SKM-1 (cell line): ENCODE measurements around the gene UAP1.

Source experiments
- DNase-seq: peaks from one replicate; lab custom pipeline; 2025; ENCODE audit not compliant: unreplicated experiment; lab: John Stamatoyannopoulos, UW

UAP1 gene

DNA sequence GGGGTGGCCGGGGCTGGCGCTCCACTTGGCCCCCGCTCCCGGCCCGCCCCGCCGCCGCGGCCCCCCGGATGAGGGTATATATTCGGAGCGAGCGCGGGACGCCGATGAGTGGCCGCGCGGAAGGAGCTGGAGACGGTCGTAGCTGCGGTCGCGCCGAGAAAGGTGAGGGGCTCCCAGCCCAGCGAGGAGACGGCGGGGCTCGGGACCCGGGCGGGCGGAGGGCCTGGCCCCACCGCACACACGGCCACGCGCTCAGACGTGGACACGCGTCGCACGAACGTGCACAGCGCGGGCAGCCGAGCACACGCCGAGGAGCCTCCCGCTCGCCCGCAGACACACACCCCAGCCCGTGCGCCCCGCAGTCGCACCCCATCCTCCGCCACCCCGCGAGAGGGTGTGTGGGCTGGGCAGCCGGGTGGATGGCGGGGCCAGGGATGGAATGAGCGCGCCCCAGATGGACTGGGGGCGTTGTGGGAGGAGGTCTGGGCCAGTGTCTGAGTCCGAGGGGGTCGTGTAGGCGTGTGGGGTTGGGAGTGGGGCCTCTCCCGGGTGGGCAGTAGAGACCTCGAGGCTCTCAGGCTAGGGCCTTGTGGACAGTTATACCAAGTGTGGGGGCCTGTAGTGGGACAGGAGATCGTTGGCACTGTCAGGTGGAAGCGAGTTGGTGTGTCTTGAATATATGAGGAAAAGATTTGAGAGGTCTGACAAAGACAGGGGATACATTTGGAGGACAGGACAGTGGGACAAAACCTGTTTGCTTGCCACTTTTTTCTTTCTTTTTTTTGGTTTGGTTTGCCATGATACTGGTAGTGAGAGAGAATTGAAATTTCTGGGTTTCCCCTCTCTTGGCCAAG, at the start of gene UAP1:
Gene UAP1, plus strand, starts transcription at position 107 of the 854 bp plus-strand sequence. CDS start 4,347 bp downstream, outside the sequence.
- DNase-seq = no peak

DNA sequence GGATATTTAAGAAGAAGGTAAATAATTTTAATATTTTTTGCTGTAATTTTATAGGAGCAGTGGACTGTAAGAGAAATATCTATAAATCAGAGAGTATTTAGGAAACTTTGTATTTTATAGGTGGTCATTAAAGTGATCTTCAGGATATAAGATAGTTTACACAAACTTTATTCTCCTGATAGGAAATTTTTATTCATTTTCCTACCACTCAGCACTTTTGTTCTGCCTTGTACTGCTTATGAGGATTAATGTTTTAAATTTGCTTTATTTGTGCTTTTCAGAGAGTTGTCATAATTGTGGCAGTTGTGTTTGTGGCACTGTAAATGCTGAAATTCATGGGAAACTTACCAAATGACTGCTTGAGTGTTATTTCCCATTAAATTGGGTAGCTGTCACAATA, 34.2 kb upstream of the UAP1 start:
- DNase-seq = no peak

DNA sequence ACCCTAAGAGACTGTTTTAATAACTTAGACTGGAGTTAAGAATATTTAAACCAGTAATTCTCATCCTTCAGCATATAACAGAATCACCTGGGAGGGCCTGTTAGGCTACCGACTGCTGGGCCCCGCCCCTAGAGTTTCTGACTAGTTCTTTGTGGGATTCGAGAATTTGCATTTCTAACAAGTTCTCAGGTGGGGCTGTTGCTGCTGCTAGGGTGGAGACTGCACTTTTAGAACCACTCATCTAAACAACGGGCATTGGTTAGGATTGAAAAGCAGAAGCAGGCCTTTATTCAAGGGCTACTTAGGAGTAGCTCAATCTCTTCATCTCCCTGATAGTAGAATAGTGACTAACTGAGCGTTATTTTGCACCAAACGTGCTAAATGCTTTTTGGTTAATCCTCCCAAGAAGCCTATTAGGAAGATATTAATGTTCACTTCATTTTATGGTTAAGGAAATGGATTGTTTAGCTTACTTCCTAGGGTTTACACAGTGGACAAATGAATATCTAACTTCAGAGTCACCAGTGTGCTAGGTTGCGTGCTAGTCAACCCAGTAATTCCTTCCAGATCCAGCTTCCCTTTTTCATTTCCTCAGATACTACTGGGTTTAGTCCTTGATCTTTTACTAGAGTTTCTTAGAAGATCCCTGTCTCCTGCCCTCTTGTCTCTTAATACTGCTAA, 31.1 kb upstream of the UAP1 start:
- DNase-seq = peak; percentile 26

DNA sequence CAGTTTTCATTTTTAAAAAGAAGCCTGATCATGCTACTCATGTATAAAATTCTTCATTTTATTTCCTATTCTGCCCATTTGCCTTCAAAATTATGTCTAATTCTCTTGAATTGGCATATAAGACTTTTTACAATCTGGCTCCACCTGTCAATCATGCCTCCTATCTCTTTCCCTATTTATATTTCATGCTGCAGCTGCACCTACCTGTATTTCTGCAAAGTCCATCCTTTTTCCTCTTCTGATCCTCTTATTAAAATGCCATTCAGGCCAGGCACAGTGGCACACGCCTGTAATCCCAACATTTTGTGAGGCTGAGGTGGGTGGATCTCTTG, 30.6 kb upstream of the UAP1 start:
- DNase-seq = no peak

DNA sequence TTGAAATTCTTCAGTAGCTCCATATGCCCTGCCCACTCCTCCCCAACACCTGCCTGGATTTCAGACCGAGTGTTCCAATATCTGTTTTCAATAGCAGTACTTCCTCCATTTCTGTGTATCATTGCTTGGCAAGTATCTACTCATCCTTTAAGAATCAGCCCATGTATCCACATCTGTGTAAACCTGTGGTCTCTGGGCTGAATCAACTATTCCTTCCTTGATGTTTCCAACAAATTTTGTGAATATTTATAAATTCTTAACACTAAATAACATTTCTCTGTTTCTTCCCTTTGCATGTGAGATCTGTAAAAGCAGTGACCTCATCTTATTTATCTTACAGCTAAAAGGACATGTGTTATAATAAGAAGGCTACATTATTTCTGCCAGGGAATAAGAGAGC, 26.0 kb upstream of the UAP1 start:
- DNase-seq = no peak

DNA sequence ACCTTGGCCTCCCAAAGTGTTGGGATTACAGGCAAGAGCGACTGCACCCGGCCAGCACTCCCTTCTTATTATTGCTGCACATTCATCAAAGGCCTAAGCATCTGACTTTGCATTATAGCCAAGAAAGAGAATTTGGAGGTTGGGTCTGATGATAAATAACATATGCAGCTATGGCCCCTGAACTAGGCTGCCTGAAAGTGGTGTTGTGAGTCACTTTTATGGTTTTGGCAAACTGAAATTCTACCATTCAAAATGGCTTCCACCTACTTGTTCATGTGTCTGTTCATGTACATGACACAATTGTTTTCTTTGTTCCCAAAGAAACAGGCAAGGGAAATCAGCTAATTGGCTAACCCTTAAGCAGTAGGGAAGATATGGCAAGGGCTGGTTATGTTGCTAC, 25.0 kb upstream of the UAP1 start:
- no peak for DNase-seq

DNA sequence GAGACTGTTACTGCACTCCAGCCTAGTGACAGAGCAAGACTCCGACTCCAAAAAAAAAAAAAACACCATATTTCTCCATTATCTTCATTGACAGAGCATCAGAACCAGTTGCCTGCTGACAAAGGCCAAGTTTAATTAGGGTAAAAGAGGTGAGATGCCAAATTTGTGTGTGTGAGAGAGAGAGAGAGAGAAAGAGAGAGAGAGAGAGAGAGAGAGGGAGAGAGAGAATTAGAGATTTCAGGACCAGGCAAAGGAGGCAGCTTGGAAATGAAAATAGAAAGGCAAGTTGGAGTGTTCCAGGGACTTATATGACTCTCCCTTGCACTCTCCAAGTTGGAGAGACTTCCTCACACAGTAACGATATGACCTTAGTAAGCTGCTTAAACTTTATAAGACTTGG, 24.3 kb upstream of the UAP1 start:
- DNase-seq = no peak

DNA sequence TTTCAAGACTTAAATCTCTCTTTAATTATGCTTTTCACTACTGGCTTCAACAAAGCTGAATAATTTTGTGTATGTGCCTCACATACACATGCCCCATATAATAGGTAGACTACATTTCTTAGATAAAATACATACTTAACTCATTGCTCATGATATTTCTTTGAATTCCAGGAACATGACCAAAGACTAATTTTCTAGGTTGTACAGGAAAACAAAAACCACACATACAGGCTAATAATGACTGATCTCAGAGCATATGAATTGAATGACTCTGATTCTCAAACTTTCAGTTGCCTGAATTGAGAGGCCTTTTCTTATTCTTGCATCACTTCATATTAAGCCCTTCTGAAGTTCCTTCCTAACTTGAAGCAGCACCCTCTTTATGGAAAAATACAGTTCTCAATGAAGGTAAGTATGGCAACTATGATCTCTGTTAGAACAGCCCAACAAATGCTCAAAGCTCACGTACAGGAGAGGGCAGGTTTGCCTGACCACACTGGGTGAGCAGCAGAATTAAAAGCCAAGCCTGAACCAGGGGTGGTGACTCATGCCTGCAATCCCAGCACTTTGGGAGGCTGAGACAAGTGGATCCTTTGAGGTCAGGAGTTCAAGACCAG, 22.6 kb upstream of the UAP1 start:
- no peak for DNase-seq

DNA sequence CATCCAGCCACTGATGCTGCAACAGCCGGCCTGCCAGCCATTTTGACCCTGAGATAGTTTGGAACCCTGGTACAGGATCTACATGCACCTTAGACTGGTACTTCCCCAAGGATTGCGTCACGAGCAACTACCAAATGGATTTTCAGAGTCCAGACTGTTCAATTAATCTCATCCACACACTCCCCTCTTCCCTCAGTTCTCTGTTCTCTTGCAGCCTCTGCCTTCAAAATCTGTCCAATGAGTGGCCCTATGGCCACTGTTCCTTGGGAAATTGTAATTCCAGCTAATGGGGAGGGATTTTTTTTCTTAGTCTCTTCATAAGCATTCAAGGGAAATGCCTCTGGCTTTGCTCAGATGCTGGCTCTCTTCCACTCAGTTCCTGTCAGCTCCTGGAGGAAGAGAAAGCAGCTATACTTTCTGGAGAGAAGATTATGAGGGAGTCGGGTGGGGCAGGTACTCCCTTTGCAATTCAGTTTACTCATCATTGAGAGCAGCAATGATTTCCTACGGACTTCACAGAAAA, 19.8 kb upstream of the UAP1 start:
- no peak for DNase-seq

DNA sequence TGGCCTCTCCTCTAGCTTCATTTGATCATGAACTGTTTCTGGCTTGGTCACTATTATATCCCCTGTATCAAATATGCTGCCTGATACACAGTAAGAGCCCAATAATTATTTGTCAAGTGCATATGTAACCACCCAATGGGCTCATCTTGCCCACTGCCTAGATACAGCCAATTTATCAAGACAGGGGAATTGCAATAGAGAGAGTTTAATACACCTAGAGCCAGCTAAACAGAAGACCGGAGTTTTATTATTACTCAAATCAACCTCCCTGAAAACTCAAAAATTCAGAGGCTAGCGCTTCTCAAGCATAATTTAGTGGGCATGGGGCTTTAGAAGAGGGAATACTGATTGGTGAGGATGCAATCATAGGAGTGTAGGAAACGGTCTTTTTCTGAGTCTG, 18.3 kb upstream of the UAP1 start:
- DNase-seq = no peak

DNA sequence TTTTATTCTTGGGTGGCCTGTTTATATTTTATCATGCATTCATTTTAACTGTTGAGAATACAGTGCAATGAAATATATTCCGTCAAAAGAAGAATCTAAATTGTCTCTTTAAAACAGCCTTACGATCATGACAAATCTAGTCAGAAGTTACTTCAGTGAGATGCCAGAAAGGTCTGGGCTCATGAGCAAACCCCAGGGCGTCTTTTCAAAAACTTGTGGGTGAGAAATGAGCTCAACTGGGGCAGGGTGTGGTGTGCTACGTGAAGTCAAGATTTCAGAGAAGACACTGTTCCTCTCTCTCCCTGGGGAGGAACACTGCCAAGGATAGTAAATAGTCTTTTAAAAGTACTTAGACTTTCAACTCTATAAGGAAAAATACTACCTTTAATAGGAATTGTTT, 13.4 kb upstream of the UAP1 start:
- DNase-seq = no peak

DNA sequence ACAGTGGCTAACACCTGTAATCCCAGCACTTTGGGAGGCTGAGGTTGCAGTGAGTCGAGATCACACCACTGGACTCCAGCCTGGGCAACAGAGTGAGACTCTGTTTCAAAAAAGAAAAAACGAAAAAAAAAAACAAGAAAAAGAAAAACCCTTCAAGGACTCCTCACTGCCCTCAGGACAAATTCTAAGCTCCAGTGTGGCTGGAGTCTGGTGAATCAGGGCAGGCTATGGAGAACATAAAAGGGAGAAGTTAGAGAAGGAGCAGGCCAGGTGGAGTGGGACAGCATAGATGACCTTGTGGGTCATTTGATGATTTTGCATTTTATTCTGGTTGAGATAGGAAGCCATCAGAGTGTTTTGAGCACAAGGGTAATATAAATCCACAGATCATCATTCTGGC, 12.5 kb upstream of the UAP1 start:
- DNase-seq = no peak

DNA sequence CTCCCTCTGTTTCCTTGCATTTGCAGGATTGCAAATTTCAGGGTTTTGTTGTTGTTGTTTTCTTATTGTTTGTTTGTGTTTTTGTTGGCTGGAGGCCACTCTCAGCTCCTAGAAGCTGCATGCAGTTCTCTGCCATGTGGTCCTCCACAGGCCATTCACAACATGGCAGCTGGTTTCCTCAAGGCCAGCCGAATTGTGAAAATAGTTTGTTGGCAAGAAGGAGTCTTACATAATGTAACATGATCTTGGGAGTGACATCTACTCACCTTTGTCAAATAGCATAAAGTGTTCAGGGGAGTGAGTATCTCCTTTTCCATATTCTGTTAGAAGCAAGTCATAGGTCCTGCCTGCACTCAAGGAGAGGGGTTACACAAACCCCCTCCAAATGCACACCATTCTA, 10.6 kb upstream of the UAP1 start:
- no peak for DNase-seq

DNA sequence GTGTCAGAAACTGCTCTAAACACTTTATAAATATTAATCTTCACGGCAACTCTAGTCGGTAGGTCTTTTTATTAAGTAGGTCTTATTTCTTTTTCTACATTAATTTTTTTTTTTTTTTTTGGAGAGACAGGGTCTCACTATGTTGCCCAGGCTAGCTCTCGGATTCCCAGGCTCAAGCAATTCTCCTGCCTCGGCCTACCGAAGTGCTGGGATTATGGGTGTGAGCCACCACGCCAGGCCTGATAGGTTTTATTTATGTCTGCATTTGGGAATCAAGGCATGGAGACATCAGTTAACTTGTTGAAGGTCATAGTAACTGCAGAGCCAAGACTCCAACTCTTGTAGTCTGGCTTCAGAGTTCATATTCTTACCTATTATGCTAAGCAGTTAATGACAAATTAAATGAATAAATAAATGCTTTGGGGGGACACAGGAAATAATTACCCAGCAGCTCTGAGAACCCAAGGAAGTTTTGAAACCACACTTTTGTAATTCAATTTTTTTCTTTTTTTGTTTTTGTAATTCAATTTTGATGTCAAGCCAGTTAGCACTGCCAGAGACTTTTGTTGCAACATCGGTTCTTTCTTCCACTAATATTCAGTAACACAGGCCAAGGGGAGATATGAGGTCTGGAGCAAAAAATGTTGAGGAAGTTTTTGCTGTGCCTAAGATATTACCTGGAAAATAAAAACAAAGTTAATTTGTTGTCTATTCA, 9.4 kb upstream of the UAP1 start:
- no peak for DNase-seq

DNA sequence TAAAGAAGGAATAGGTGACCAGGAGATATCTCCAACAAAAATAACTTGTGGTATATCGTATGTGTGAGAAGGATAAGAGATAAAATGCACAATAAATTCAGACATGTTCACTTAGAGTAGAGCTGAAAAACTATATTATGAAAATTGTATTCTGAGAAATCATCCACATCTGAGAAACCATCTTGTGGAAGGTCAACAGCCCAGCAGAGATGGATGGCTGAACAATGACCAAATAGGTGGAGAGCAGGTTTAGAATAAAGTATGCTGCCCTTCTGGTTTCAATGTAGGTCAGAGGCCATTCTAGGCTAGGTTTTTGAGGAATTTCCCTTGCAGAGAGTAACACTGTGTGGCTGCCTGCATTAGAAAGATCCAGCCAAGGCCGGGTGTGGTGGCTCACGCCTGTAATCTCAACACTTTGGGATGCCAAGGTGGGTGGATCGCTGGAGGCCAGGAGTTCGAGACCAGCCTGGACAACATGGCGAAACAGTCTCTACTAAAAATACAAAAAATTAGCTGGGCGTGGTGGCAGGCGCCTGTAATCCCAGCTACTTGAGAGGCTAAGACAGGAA, 8.8 kb upstream of the UAP1 start:
- no peak for DNase-seq

DNA sequence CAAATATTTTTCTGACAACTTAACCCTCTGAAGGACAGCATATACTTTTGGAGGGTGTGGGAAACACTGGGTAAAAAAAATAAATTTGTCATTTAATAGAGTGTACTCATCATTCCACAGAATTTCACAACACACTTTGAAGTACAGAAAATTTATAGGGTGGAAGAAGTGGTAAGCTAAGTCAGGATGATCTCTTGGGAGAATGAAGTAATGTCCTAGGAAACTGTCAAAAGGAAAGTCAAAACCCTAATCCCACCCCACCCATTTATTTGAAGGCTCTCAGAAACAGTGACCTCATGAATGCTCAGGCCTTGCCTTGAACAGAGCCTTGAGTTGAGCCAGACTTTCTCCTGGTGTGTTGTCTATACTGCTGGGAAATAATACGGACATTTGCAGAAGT, 7.3 kb upstream of the UAP1 start:
- no peak for DNase-seq

DNA sequence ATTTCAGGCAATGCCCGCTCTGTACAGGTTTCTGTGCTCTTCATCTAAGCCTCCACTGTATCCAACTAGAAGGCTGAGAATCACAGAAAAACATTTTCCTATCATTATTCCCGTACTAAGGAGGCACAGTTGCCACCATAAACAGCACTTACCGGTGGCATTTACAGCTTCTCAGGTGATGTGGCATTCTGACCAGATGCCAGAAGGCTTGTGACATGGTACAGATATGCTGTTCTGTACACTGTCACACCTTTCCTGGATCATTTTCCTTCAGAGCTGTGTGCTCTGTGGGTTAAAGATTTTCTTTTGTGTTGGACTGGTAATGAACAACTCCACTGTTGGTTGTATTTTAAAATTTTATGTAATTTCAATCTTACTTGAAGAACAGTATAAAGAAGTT, 4.0 kb upstream of the UAP1 start:
- no peak for DNase-seq

DNA sequence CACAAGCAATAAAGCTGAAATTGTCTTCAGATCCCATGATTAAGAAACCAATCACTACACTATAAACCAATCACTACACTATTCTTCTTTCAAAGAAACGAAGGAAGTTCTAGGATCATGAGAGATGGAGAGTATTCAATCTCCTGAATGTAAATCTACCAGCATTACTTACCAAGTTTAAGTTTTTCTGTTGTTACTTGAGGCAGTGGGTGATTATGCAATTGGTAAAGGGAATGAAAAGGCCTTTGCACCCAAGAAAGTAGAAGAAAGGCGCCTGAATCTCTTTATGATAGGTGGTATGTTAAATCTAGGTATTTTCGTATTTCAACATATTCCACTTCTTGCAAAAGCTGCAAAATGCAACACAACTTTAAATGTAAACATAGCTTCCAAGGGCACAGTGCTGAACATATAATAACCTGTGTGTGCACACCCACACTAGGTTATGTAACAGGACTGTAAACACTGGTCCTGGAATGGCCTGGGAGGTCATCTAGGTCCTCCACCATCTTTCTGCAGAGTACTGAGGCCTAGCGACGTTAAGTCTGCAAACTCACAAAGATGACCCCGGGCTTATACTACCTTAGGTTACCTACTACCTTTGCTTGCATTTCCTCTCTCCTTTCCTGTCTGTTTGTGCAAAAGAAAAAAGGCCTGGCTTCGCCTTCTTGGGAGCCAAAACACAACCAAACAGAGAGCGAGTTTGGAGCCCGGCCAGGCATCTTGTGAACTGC, 1.1 kb upstream of the UAP1 start:
- DNase-seq = no peak

DNA sequence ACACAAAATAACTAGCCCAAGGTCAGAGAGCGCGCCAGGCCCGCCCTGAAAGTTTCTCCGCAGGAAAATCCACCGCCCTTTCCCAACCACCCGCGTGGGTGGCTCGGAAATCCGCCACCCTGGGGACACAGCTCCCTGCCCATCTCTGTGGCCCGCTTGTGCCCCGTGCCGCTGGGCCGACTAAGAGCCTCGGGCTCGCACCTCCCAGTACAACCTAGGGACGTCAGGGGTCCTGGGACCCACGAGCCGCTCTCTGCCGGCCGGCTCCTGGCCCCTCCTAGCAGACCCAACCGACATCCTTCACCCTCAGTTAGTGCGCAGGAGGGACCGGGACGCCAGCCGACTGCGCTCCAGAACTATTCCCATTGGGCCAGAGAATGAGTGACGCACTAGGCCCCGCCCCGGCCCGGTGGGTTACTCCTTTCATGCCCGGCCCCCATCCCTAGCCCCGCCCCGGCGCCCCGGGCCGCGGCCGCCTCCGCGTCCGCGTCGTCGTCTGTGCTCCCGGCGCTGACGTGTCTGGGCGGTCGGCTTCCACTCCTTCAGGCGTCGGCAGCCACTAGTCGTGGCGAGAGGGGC, 396 bp upstream of the UAP1 start:
- peak; percentile 98 for DNase-seq

DNA sequence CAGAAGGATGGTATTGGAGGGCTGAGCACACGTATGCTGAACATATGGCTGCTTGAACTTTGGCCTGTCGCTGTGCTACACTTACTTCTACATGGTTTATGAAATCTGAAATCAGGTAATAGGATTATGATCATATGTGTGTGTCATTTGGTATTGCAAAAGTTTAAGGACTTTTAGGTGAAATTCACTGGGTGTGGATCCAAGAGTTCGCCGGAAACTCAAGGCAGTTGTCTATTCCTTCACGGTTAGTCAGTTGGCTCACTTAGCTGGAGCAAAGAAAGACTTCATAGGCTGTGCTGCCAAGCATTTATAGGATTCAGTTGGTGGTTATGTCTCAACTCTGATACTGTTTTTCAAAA, 927 bp downstream of the UAP1 start:
- DNase-seq = no peak
